OCI-LY1 (cell line): Measurements from ENCODE around the gene NUDC.

Experiments used
- H2AFZ ChIP-seq: fragments of 200-600 bp; sonication (generic), shearing (Covaris generic); 2 replicates; pipeline ENCODE4 v1.6.0; 2014; ENCODE audit warnings: antibody characterized with exemption, mild to moderate bottlenecking, low read length
- H3F3A ChIP-seq: fragments of 200-600 bp; sonication (generic), shearing (Covaris generic); 2 replicates; pipeline ENCODE4 v1.6.0; 2014; ENCODE audit warnings: mild to moderate bottlenecking, antibody characterized with exemption, low read length, moderate library complexity; ENCODE audit not compliant: insufficient read depth
- H3K27ac ChIP-seq: fragments of 200-600 bp; sonication (generic); 2 replicates; pipeline ENCODE4 v1.5.1; 2014; ENCODE audit warnings: low read length, mixed run types, mild to moderate bottlenecking, low read depth; ENCODE audit not compliant: poor library complexity, severe bottlenecking
- H3K27me3 ChIP-seq: fragments of 200-600 bp; sonication (generic); 2 replicates; pipeline ENCODE4 v1.6.0; 2014; ENCODE audit warnings: antibody characterized with exemption, mild to moderate bottlenecking, low read length, moderate library complexity; ENCODE audit not compliant: insufficient read depth
- H3K36me3 ChIP-seq: fragments of 200-600 bp; sonication (generic); 2 replicates; pipeline ENCODE4 v1.6.1; 2014; ENCODE audit warnings: mild to moderate bottlenecking, antibody characterized with exemption, low read length, moderate library complexity, mixed read lengths; ENCODE audit not compliant: insufficient read depth
- H3K4me1 ChIP-seq: fragments of 200-600 bp; sonication (generic); 2 replicates; pipeline ENCODE4 v1.5.1; 2014; ENCODE audit warnings: mild to moderate bottlenecking, low read length, moderate library complexity; ENCODE audit not compliant: insufficient read depth, severe bottlenecking
- H3K4me2 ChIP-seq: fragments of 200-600 bp; sonication (generic), shearing (Covaris generic); 2 replicates; pipeline ENCODE4 v1.6.1; 2014; ENCODE audit warnings: low read length
- H3K4me3 ChIP-seq: fragments of 200-600 bp; sonication (generic); 2 replicates; pipeline ENCODE4 v1.5.1; 2014; ENCODE audit warnings: low read length, low read depth, mild to moderate bottlenecking, mixed read lengths; ENCODE audit not compliant: poor library complexity, severe bottlenecking
- H3K79me2 ChIP-seq: fragments of 200-600 bp; shearing (Covaris generic); 2 replicates; pipeline ENCODE4 v1.6.1; 2016; ENCODE audit warnings: mixed run types, low read length, mixed read lengths; ENCODE audit not compliant: insufficient read depth
- H3K9ac ChIP-seq: fragments of 200-600 bp; sonication (generic), shearing (Covaris generic); 2 replicates; pipeline ENCODE4 v1.6.1; 2014; ENCODE audit warnings: mild to moderate bottlenecking, low read length, mixed read lengths
- H3K9me2 ChIP-seq: fragments of 200-600 bp; sonication (generic), shearing (Covaris generic); 2 replicates; pipeline ENCODE4 v1.6.1; 2014; ENCODE audit warnings: low read depth, mild to moderate bottlenecking, low read length, mixed read lengths
- H3K9me3 ChIP-seq: fragments of 200-600 bp; shearing (Covaris generic); 2 replicates; pipeline ENCODE4 v1.6.1; 2014; ENCODE audit warnings: low read length, mixed read lengths
- H4K20me1 ChIP-seq: fragments of 200-600 bp; sonication (generic), shearing (Covaris generic); 2 replicates; pipeline ENCODE4 v1.6.0; 2016; ENCODE audit warnings: mild to moderate bottlenecking, low read length; ENCODE audit not compliant: insufficient read depth
- EZH2 ChIP-seq: fragments of 200-600 bp; sonication (generic), shearing (Covaris generic); IDR thresholded peaks from 2 replicates; pipeline ENCODE4 v1.8.0; 2017; ENCODE audit warnings: borderline replicate concordance, mixed run types, mild to moderate bottlenecking, antibody characterized with exemption, low read length, moderate library complexity, mixed read lengths
- TF ChIP-seq, protein P1 (sequence below): fragments of 200-600 bp; sonication (generic), shearing (Covaris generic); IDR thresholded peaks from 2 replicates; pipeline ENCODE4 v1.5.1; 2017; ENCODE audit warnings: mild to moderate bottlenecking, antibody characterized with exemption, low read length, moderate library complexity, mixed read lengths

NUDC gene

DNA sequence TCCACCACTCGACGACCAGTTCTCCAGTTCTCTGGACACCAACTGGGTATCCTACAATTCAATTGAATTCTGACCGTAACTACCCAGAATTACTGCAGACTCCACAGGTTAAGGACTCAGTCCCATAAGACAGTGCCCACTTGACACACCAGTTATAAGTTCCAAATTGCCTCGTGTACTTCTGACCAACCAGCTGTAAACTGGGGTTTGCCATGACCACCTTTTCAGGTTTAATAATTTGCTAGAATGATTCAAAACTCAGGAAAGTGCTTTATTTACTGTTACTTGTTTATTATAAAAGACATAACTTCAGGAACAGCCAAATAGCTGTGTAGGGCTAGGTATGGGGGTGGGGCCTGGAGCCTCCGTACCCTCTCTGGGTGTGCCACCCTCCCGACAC is 15.3 kb downstream of the NUDC start:
- Histone ChIP-seq H3K4me3 (no peak overlapping the region), H3K9me2 (no peaks in the 10 kb centered on the region), H3K79me2 (no peaks in the 10 kb centered on the region), H3K4me2 (no peak overlapping the region), H3K36me3 (peaks cover 64% of the 10 kb centered on the region), H4K20me1 (no peaks in the 10 kb centered on the region), H3K4me1 (no peaks in the 10 kb centered on the region), H3K9me3 (no peaks in the 10 kb centered on the region), H3K27ac (no peak overlapping the region), H3F3A (no peaks in the 10 kb centered on the region), H2AFZ (no peak overlapping the region), H3K9ac (no peak overlapping the region), H3K27me3 (no peaks in the 10 kb centered on the region)
- no peak for TF ChIP-seq EZH2
- TF ChIP-seq, protein P1, sequence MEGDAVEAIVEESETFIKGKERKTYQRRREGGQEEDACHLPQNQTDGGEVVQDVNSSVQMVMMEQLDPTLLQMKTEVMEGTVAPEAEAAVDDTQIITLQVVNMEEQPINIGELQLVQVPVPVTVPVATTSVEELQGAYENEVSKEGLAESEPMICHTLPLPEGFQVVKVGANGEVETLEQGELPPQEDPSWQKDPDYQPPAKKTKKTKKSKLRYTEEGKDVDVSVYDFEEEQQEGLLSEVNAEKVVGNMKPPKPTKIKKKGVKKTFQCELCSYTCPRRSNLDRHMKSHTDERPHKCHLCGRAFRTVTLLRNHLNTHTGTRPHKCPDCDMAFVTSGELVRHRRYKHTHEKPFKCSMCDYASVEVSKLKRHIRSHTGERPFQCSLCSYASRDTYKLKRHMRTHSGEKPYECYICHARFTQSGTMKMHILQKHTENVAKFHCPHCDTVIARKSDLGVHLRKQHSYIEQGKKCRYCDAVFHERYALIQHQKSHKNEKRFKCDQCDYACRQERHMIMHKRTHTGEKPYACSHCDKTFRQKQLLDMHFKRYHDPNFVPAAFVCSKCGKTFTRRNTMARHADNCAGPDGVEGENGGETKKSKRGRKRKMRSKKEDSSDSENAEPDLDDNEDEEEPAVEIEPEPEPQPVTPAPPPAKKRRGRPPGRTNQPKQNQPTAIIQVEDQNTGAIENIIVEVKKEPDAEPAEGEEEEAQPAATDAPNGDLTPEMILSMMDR: no peak

DNA sequence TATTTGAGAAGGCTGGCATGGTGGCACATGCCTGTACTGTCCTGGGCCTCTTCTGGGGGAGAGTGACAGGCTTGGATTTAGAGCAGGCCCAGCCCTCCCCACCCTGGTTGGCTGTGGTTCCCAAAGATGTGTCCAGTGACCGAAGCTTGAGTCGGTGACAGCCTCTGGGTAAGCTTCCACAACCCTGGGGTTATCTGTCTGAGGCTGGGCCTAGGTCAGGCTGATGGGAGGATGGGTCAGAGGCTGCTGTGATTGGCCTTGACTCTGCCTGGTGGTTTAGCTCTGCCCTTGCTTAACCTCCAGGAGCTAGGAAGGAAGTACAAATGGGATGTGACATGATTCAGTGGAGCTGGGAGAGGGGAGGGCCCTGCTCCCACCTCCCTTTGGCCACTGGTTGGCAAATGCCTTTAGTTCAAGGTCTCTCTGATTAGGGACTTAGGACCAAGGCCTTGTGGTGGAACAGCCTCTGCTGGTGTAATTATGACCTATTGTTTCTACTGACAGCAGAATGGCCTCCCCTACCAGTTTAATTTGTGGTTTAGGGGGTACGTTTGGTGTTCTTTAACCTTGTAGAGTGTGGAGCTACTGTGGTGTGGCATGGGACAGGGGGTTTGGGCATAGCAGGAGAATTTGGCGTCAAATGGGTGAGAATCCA is 16.6 kb downstream of the NUDC start:
- Histone ChIP-seq H3K4me3 (no peak overlapping the region), H3K79me2 (no peaks in the 10 kb centered on the region), H3K36me3 (peaks cover 67% of the 10 kb centered on the region), H3K27me3 (no peaks in the 10 kb centered on the region), H3K9ac (no peak overlapping the region), H4K20me1 (no peaks in the 10 kb centered on the region), H3K4me2 (no peak overlapping the region), H3K9me3 (no peaks in the 10 kb centered on the region), H3K4me1 (no peaks in the 10 kb centered on the region), H3F3A (no peaks in the 10 kb centered on the region), H2AFZ (no peak overlapping the region), H3K27ac (no peak overlapping the region), H3K9me2 (no peaks in the 10 kb centered on the region)
- TF ChIP-seq, protein P1: no peak
- no peak for TF ChIP-seq EZH2

DNA sequence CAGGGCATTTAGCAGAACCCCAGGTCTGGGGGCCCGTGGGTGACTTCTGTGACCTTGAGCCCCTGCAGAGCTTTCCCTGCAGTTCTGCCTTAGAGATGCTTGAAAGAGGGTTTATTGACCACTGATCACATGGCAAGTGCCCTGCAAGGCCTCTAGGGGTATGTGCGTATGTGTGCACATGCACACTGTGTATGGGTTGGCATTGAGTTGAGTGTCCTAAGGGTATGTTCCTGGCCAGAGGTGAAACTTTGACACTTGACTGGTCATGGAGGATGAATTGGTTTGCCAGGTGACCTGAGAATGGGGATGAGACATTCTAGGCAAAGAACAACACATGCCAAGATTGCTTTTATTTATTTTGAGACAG is 17.1 kb downstream of the NUDC start:
- TF ChIP-seq, protein P1: no peak
- TF ChIP-seq EZH2: no peak
- Histone ChIP-seq H2AFZ (no peak overlapping the region), H3K27ac (no peak overlapping the region), H3K9me3 (no peaks in the 10 kb centered on the region), H3K27me3 (no peaks in the 10 kb centered on the region), H4K20me1 (no peaks in the 10 kb centered on the region), H3K4me3 (no peak overlapping the region), H3K4me1 (no peaks in the 10 kb centered on the region), H3F3A (no peaks in the 10 kb centered on the region), H3K9me2 (no peaks in the 10 kb centered on the region), H3K4me2 (no peak overlapping the region), H3K36me3 (peaks cover 67% of the 10 kb centered on the region), H3K79me2 (no peaks in the 10 kb centered on the region), H3K9ac (no peak overlapping the region)
